Measurements from ENCODE around the gene DENND1A.

The DENND1A gene

DNA sequence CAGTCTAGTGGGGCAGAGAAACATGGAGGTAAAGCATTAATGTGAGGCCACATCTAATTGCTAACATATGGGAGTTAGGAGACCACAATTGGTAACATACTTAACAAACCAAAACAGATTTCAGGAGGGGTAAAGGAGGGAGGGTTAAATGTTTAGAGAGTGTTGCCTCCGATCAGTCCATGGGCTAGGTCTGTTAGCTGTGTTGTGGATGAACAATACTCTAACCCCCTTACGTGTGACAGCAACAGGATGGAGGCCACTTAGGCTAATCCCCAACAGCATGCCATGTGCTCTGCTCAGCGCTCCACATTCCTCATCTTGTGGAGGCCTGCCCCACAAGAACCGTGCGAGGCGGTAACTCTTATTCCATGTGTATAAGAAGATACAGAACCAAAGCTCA is 406.9 kb downstream of the DENND1A start:
- DNase-seq, result no peak
- no peak overlapping the region for H3K4me3 Mint-ChIP-seq
- H3K27me3 Mint-ChIP-seq (ENCODE audit: low read depth, poor library complexity), result no peaks in the 10 kb centered on the region
- TF ChIP-seq, protein P1, sequence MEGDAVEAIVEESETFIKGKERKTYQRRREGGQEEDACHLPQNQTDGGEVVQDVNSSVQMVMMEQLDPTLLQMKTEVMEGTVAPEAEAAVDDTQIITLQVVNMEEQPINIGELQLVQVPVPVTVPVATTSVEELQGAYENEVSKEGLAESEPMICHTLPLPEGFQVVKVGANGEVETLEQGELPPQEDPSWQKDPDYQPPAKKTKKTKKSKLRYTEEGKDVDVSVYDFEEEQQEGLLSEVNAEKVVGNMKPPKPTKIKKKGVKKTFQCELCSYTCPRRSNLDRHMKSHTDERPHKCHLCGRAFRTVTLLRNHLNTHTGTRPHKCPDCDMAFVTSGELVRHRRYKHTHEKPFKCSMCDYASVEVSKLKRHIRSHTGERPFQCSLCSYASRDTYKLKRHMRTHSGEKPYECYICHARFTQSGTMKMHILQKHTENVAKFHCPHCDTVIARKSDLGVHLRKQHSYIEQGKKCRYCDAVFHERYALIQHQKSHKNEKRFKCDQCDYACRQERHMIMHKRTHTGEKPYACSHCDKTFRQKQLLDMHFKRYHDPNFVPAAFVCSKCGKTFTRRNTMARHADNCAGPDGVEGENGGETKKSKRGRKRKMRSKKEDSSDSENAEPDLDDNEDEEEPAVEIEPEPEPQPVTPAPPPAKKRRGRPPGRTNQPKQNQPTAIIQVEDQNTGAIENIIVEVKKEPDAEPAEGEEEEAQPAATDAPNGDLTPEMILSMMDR (IDR thresholded peaks at IDR 0.05), result no peak
- H3K4me1 Mint-ChIP-seq, result peaks cover 9% of the 10 kb centered on the region
- peak overlapping the region; percentile 54 for H3K27ac Mint-ChIP-seq
- H3K9me3 Mint-ChIP-seq, result no peaks in the 10 kb centered on the region
- H3K36me3 Mint-ChIP-seq (ENCODE audit: low read depth), result no peaks in the 10 kb centered on the region

DNA sequence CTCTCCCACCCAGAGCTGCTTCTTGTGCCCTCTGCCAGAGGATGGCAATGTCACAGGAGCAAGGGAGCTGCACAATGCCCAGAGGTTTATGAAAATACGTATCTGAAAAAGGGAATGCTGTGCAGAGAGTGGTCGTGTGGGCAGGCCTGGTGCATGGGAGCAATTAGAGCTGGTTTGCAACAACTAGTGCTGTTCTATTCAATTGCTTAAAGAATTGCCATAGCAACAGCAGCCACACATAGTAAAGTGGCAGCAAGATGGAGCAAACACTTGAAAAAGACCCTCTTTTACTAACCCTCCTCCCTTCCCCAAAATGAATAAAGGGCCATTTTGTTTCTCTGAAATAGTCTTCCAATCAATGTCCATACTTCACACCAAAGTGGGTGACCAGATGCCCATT is 407.7 kb downstream of the DENND1A start:
- peaks cover 9% of the 10 kb centered on the region for H3K4me1 Mint-ChIP-seq
- TF ChIP-seq, protein P1 (IDR thresholded peaks at IDR 0.05), result no peak
- H3K36me3 Mint-ChIP-seq (ENCODE audit: low read depth), result no peaks in the 10 kb centered on the region
- H3K27ac Mint-ChIP-seq, result no peak overlapping the region
- H3K9me3 Mint-ChIP-seq, result no peaks in the 10 kb centered on the region
- DNase-seq, result no peak
- no peaks in the 10 kb centered on the region for H3K27me3 Mint-ChIP-seq (ENCODE audit: low read depth, poor library complexity)
- no peak overlapping the region for H3K4me3 Mint-ChIP-seq

GRCh38 chr9:123518338-123518737 is 411.6 kb downstream of the DENND1A start:
- TF ChIP-seq, protein P1 (IDR thresholded peaks at IDR 0.05), result no peak
- Mint-ChIP-seq H3K4me3 (no peak overlapping the region), H3K27ac (peak overlapping the region; percentile 64), H3K9me3 (no peaks in the 10 kb centered on the region), H3K4me1 (peaks cover 9% of the 10 kb centered on the region), H3K36me3 (ENCODE audit: low read depth) (no peaks in the 10 kb centered on the region), H3K27me3 (ENCODE audit: low read depth, poor library complexity) (peaks cover 7% of the 10 kb centered on the region)
- DNase-seq, result no peak

DNA sequence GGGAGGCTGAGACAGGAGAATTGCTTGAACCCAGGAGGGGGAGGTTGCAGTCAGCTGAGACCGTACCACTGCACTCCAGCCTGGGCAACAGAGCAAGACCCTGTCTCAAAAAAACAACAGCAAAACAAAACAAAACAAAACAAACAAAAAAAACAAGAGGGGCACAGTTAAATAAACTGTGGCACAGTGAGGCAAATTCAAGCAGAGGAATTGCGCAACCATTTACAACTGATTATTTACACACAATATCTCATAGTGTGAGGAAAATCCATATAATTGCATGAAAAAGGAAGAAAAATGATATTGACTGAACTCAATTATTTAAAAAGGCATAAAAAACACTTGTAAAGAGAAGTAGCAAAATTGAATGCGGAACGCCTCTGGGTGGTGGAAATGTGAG is 412.4 kb downstream of the DENND1A start:
- TF ChIP-seq, protein P1 (IDR thresholded peaks at IDR 0.05), result no peak
- Mint-ChIP-seq H3K27ac (no peak overlapping the region), H3K9me3 (no peaks in the 10 kb centered on the region), H3K4me3 (no peak overlapping the region), H3K27me3 (ENCODE audit: low read depth, poor library complexity) (peaks cover 7% of the 10 kb centered on the region), H3K36me3 (ENCODE audit: low read depth) (no peaks in the 10 kb centered on the region), H3K4me1 (peaks cover 9% of the 10 kb centered on the region)
- DNase-seq, result no peak

GRCh38 chr9:123514766-123515165 is 415.2 kb downstream of the DENND1A start:
- Mint-ChIP-seq H3K4me1 (no peaks in the 10 kb centered on the region), H3K27ac (peak overlapping the region; percentile 2), H3K27me3 (ENCODE audit: low read depth, poor library complexity) (peaks cover 7% of the 10 kb centered on the region), H3K36me3 (ENCODE audit: low read depth) (no peaks in the 10 kb centered on the region), H3K9me3 (no peaks in the 10 kb centered on the region), H3K4me3 (no peak overlapping the region)
- TF ChIP-seq, protein P1 (IDR thresholded peaks at IDR 0.05), result no peak
- DNase-seq, result no peak

- Mint-ChIP-seq H3K4me3 (no peak overlapping the region), H3K27me3 (ENCODE audit: low read depth, poor library complexity) (peaks cover 7% of the 10 kb centered on the region), H3K36me3 (ENCODE audit: low read depth) (no peaks in the 10 kb centered on the region), H3K9me3 (no peaks in the 10 kb centered on the region), H3K27ac (no peak overlapping the region), H3K4me1 (no peaks in the 10 kb centered on the region)
- TF ChIP-seq, protein P1 (IDR thresholded peaks at IDR 0.05), result no peak
- no peak for DNase-seq
These were observed 416.4 kb downstream of the DENND1A start for GRCh38 chr9:123513554-123513953.
